HCT116 (cell line): Measurements from ENCODE around the gene PPFIBP1. TPM values are rescaled to one million over a fixed set of nuclear protein-coding genes. Genes with fewer than 3 reads are reported as not detected.

Experiments
- ATAC-seq: fragments of 200-7000 bp; cut with Tn5 transposase; 2 replicates; pipeline ENCODE4 v1.9.1; 2020; ENCODE audit warnings: mild to moderate bottlenecking, moderate library complexity
- BruUV-seq: library from RNA; stranded (reverse); fragments of 400-500 nt; replicated peaks from 2 replicates; lab custom pipeline; 2021; lab: Mats Ljungman, UMichigan
- CTCF ChIA-PET: fragments of 300-600 bp; sonication (Branson Sonifier 250); formaldehyde crosslinking; loops from one replicate; lab custom pipeline; 2021; ENCODE audit warnings: antibody characterized with exemption; lab: Charles Lee
- POLR2A ChIA-PET: fragments of 300-600, 350-600 bp; sonication (Branson Sonifier 250); formaldehyde crosslinking; loops from one replicate; lab custom pipeline; 2021; ENCODE audit warnings: antibody characterized with exemption; lab: Charles Lee
- RAD21 ChIA-PET, 2 experiments: fragments of 300-600 bp; sonication (Branson Sonifier 250); formaldehyde crosslinking; loops; one replicate each; lab custom pipeline; 2023; ENCODE audit warnings: low total read pairs in 2 of 2; ENCODE audit not compliant: uncharacterized antibody in 2 of 2, unreplicated experiment in 2 of 2, low non-redundant PET in 1 of 2; lab: Charles Lee
- DNase-seq: peaks from one replicate; pipeline ENCODE4 v3.0.0-alpha.2; 2010; ENCODE audit warnings: low read depth, low spot score
- H2AFZ ChIP-seq: fragments of 200-600 bp; shearing (Covaris generic), sonication (generic); 2 replicates; pipeline ENCODE4 v1.6.1; 2017; ENCODE audit warnings: low read depth, mixed run types, mixed read lengths, antibody characterized with exemption, low read length; ENCODE audit not compliant: poor library complexity, severe bottlenecking
- H3K27ac ChIP-seq: 2 replicates; pipeline ENCODE4 v1.5.1; 2012; ENCODE audit warnings: low read depth, low read length
- H3K27me3 ChIP-seq: fragments of 200-600 bp; sonication (generic); 2 replicates; pipeline ENCODE4 v1.6.1; 2016; ENCODE audit warnings: mixed run types, low read length, mixed read lengths; ENCODE audit not compliant: insufficient read depth
- H3K36me3 ChIP-seq, 2 experiments: fragments of 200-500 bp in 1 of 2; fragments of 200-600 bp in 1 of 2; sonication (Bioruptor generic) in 1 of 2; sonication (generic) in 1 of 2; 2 replicates each; pipeline versions ENCODE4 v1.5.1 to v1.6.1; 2014 to 2016; ENCODE audit warnings: low read length in 2 of 2, inconsistent platforms in 1 of 2, mixed read lengths in 1 of 2, mixed run types in 1 of 2; ENCODE audit not compliant: insufficient read depth in 2 of 2, control insufficient read depth in 1 of 2
- H3K4me1 ChIP-seq, 2 experiments: fragments of 200-600 bp in 1 of 2; sonication (generic) in 1 of 2; 2 replicates each; pipeline versions ENCODE4 v1.5.1 to v1.6.1; 2012 to 2017; ENCODE audit warnings: low read length in 2 of 2, inconsistent platforms in 1 of 2, mild to moderate bottlenecking in 1 of 2, mixed read lengths in 1 of 2, mixed run types in 1 of 2, moderate library complexity in 1 of 2; ENCODE audit not compliant: insufficient read depth in 2 of 2, control insufficient read depth in 1 of 2
- H3K4me2 ChIP-seq: fragments of 200-600 bp; sonication (generic); 2 replicates; pipeline ENCODE4 v1.6.1; 2017; ENCODE audit warnings: mixed run types, low read length, mixed read lengths
- H3K4me3 ChIP-seq, 2 experiments: fragments of 200-600 bp in 1 of 2; sonication (generic) in 1 of 2; replicated peaks in 1 of 2; 2 replicates each; pipeline ENCODE4 v1.5.1; 2011 to 2016; ENCODE audit warnings: low read length in 2 of 2, control low read depth in 1 of 2, low read depth in 1 of 2, mild to moderate bottlenecking in 1 of 2, mixed read lengths in 1 of 2, mixed run types in 1 of 2
- H3K79me2 ChIP-seq: fragments of 200-600 bp; sonication (generic); 2 replicates; pipeline ENCODE4 v1.6.1; 2017; ENCODE audit warnings: mild to moderate bottlenecking, mixed run types, low read length, moderate library complexity, mixed read lengths; ENCODE audit not compliant: insufficient read depth
- H3K9ac ChIP-seq: fragments of 200-600 bp; sonication (generic); 2 replicates; pipeline ENCODE4 v1.6.1; 2016; ENCODE audit warnings: low read length, mixed read lengths
- H3K9me2 ChIP-seq: fragments of 200-600 bp; sonication (generic), shearing (Covaris generic); 2 replicates; pipeline ENCODE4 v1.6.1; 2017; ENCODE audit warnings: mixed run types, mild to moderate bottlenecking, moderate library complexity; ENCODE audit not compliant: insufficient read depth
- H3K9me3 ChIP-seq, 2 experiments: fragments of 200-500 bp in 1 of 2; fragments of 200-600 bp in 1 of 2; sonication (Bioruptor generic) in 1 of 2; sonication (generic) in 1 of 2; 2 replicates each; pipeline ENCODE4 v1.6.1; 2014 to 2017; ENCODE audit warnings: low read length in 2 of 2, mixed read lengths in 2 of 2, inconsistent platforms in 1 of 2, low read depth in 1 of 2, mild to moderate bottlenecking in 1 of 2, mixed run types in 1 of 2, moderate library complexity in 1 of 2; ENCODE audit not compliant: control insufficient read depth in 1 of 2, insufficient read depth in 1 of 2
- H4K20me1 ChIP-seq: fragments of 200-600 bp; sonication (generic), shearing (Covaris generic); 2 replicates; pipeline ENCODE4 v1.6.1; 2017; ENCODE audit warnings: mixed run types, mild to moderate bottlenecking, moderate library complexity; ENCODE audit not compliant: insufficient read depth
- CEBPB ChIP-seq: IDR thresholded peaks from 2 replicates; pipeline ENCODE4 v1.6.1; 2012; ENCODE audit warnings: low read depth
- ELF1 ChIP-seq: IDR thresholded peaks from 2 replicates; pipeline ENCODE4 v1.6.1; 2012; ENCODE audit warnings: low read depth, borderline replicate concordance
- EZH2phosphoT487 ChIP-seq: fragments of 200-600 bp; IDR thresholded peaks from 2 replicates; pipeline ENCODE4 v1.6.1; 2018; ENCODE audit warnings: antibody characterized with exemption, borderline replicate concordance
- FOSL1 ChIP-seq: IDR thresholded peaks from 2 replicates; pipeline ENCODE4 v1.6.1; 2012; ENCODE audit warnings: low read depth
- JUND ChIP-seq: IDR thresholded peaks from 2 replicates; pipeline ENCODE4 v1.6.1; 2012
- POLR2A ChIP-seq: IDR thresholded peaks from 2 replicates; pipeline ENCODE4 v1.7.0; 2011; ENCODE audit warnings: borderline replicate concordance; ENCODE audit not compliant: insufficient read depth, insufficient read length; ENCODE audit errors: extremely low read depth
- POLR2AphosphoS5 ChIP-seq: IDR thresholded peaks from 2 replicates; pipeline ENCODE4 v1.6.1; 2011; ENCODE audit warnings: mild to moderate bottlenecking, low read depth, low read length, moderate library complexity
- RAD21 ChIP-seq: IDR thresholded peaks from 2 replicates; pipeline ENCODE4 v1.6.1; 2012; ENCODE audit warnings: low read depth, mild to moderate bottlenecking
- SIN3A ChIP-seq: IDR thresholded peaks from 2 replicates; pipeline ENCODE4 v1.6.1; 2012; ENCODE audit warnings: low read depth
- TCF7L2 ChIP-seq: IDR thresholded peaks from 2 replicates; pipeline ENCODE4 v1.7.0; 2011; ENCODE audit warnings: borderline replicate concordance, inconsistent platforms; ENCODE audit not compliant: insufficient read depth, insufficient read length; ENCODE audit errors: extremely low read depth
- ZBTB33 ChIP-seq: IDR thresholded peaks from 2 replicates; pipeline ENCODE4 v1.6.1; 2011; ENCODE audit warnings: mild to moderate bottlenecking, low read length, moderate library complexity; ENCODE audit not compliant: insufficient replicate concordance; ENCODE audit errors: extremely low read depth
- ZNF274 ChIP-seq: fragments of 200-500 bp; sonication (Bioruptor generic); IDR thresholded peaks from 2 replicates; pipeline ENCODE4 v1.6.1; 2014; ENCODE audit warnings: mild to moderate bottlenecking, low read depth, low read length, inconsistent platforms
- intact Hi-C: fragments of 100-400 bp; cut with micrococcal nuclease; formaldehyde crosslinking; loops from 2 replicates; pipeline ENCODE4 v1.10.0; 2022
- total RNA-seq: library from RNA; stranded (reverse); gene quantifications from one replicate; pipeline ENCODE4 v1.2.1, GENCODE V29; 2021; ENCODE audit not compliant: unreplicated experiment
- TF ChIP-seq, protein P1 (sequence below): IDR thresholded peaks from 2 replicates; pipeline ENCODE4 v1.6.1; 2012
- TF ChIP-seq, protein P2 (sequence below), 3 experiments: fragments of 200-600 bp in 1 of 3; sonication (generic) in 1 of 3; IDR thresholded peaks in 2 of 3; conservative IDR thresholded peaks in 1 of 3; 2 replicates each; pipeline ENCODE4 v1.5.1; 2012 to 2017; ENCODE audit warnings: low read depth in 2 of 3, low read length in 2 of 3, antibody characterized with exemption in 1 of 3, borderline replicate concordance in 1 of 3, control low read depth in 1 of 3, mild to moderate bottlenecking in 1 of 3, mixed read lengths in 1 of 3, mixed run types in 1 of 3, moderate library complexity in 1 of 3; ENCODE audit not compliant: insufficient read depth in 1 of 3
- TF ChIP-seq, protein P3 (sequence below): IDR thresholded peaks from 2 replicates; pipeline ENCODE4 v1.6.1; 2012

PPFIBP1 gene
- total RNA-seq, 1 experiment from 2014 or later: 102 TPM

DNA sequence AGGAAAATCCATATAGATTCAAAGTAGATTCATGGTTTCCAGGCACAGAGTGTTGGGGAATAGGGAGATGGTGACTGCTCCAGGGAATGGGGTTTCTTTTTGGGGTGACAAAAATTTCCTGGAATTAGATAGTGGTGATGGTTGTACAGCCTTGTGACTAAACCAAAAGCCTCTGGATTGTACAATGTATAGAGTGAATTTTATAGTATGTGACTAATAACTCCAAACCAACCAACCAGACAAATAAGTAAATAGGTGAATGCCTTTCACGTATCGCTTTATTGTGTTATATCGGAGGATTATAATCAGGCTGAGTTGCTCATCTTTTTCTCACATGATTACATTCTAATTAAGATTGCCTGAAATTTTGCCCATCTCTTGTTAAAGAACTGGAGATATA, 24.6 kb upstream of the PPFIBP1 start:
- H3K4me1 ChIP-seq: no peaks in the 10 kb centered on the region
- H3K4me3 ChIP-seq: no peak overlapping the region
- no peak overlapping the region for H3K9ac ChIP-seq
- DNase-seq (no peak), ATAC-seq (no peak)
- H3K36me3 ChIP-seq: no peaks in the 10 kb centered on the region
- no peak overlapping the region for H2AFZ ChIP-seq
- no peaks in the 10 kb centered on the region for H3K9me2 ChIP-seq
- intact Hi-C loops: no loop called here
- no peak for TF ChIP-seq POLR2A
- TF ChIP-seq JUND: no peak
- TF ChIP-seq POLR2AphosphoS5: no peak
- ChIA-PET CTCF (no interaction called here), POLR2A (no interaction called here), RAD21 (no interaction called here)
- no peaks in the 10 kb centered on the region for H3K9me3 ChIP-seq
- H3K27me3 ChIP-seq: no peaks in the 10 kb centered on the region
- H3K4me2 ChIP-seq: no peak overlapping the region
- BruUV-seq: no TSS peak
- H4K20me1 ChIP-seq: no peaks in the 10 kb centered on the region
- H3K79me2 ChIP-seq: no peaks in the 10 kb centered on the region
- H3K27ac ChIP-seq: no peak overlapping the region

- POLR2A ChIA-PET: no interaction called here
- no peaks in the 10 kb centered on the region for H4K20me1 ChIP-seq
- H3K27ac ChIP-seq: no peak overlapping the region
- no peaks in the 10 kb centered on the region for H3K79me2 ChIP-seq
- H3K9ac ChIP-seq: no peak overlapping the region
- no peaks in the 10 kb centered on the region for H3K36me3 ChIP-seq
- TF ChIP-seq, protein P1, sequence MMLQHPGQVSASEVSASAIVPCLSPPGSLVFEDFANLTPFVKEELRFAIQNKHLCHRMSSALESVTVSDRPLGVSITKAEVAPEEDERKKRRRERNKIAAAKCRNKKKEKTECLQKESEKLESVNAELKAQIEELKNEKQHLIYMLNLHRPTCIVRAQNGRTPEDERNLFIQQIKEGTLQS: no peak
- TF ChIP-seq, protein P2, sequence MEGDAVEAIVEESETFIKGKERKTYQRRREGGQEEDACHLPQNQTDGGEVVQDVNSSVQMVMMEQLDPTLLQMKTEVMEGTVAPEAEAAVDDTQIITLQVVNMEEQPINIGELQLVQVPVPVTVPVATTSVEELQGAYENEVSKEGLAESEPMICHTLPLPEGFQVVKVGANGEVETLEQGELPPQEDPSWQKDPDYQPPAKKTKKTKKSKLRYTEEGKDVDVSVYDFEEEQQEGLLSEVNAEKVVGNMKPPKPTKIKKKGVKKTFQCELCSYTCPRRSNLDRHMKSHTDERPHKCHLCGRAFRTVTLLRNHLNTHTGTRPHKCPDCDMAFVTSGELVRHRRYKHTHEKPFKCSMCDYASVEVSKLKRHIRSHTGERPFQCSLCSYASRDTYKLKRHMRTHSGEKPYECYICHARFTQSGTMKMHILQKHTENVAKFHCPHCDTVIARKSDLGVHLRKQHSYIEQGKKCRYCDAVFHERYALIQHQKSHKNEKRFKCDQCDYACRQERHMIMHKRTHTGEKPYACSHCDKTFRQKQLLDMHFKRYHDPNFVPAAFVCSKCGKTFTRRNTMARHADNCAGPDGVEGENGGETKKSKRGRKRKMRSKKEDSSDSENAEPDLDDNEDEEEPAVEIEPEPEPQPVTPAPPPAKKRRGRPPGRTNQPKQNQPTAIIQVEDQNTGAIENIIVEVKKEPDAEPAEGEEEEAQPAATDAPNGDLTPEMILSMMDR (IDR thresholded peaks at IDR 0.05 in 2 of 3, conservative IDR thresholded peaks at IDR 0.05 in 1 of 3; ENCODE audit: borderline replicate concordance in 1 of 3, insufficient read depth in 1 of 3, low read depth in 2 of 3, low read length in 2 of 3): no peak
- TF ChIP-seq CEBPB (no peak), ZBTB33 (no peak), FOSL1 (no peak), SIN3A (no peak), RAD21 (no peak), POLR2A (no peak), EZH2phosphoT487 (no peak), ZNF274 (no peak), POLR2AphosphoS5 (no peak), TCF7L2 (no peak), ELF1 (no peak)
- TF ChIP-seq, protein P3, sequence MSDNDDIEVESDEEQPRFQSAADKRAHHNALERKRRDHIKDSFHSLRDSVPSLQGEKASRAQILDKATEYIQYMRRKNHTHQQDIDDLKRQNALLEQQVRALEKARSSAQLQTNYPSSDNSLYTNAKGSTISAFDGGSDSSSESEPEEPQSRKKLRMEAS: no peak
- TF ChIP-seq, all 23 proteins: peak for 0
- Histone ChIP-seq H3K27me3 (no peaks in the 10 kb centered on the region), H3K4me1 (no peaks in the 10 kb centered on the region), H3K4me3 (no peak overlapping the region), H3K4me2 (no peak overlapping the region), H2AFZ (no peak overlapping the region), H3K9me3 (no peaks in the 10 kb centered on the region), H3K9me2 (no peaks in the 10 kb centered on the region)
- intact Hi-C loops: no loop called here
- DNase-seq (no peak), ATAC-seq (no peak)
- ChIA-PET RAD21 (no interaction called here), CTCF (no interaction called here)
- no TSS peak for BruUV-seq
These were observed 23.5 kb upstream of the PPFIBP1 start for GRCh38 chr12:27500546-27500945.
